Activated gamma-delta T cell treated with anti-CD3 and anti-CD28 coated beads, Interleukin-2, amount 50 U/mL, for 16 hours (primary cell): ENCODE measurements around the gene IRS1.

Experiments
- DNase-seq: peaks from one replicate; pipeline ENCODE4 v3.0.0-alpha.2; 2020; ENCODE audit warnings: low read depth

The IRS1 gene

DNA sequence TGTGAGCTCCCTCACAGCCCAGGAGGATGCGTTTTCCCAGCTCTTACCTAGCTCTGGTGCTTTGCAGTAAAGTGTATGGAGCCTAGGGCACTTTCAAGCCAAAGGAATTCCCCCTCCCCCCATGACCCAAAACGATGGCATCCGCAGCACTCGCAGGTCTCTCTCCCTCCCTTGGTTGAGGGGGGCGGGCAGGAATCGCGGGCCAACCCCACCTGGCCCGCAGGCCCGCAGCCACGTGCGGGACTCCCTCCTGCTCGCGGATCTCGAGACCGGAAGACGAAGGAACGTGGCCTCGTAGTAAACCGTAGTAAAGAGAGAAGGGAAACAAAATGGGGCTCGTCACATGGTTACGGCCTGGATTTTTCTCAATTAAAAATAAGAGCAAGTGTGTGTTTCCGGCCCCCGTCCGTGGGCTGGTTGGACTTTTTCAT, 8.5 kb downstream of the IRS1 start:
- DNase-seq = no peak

DNA sequence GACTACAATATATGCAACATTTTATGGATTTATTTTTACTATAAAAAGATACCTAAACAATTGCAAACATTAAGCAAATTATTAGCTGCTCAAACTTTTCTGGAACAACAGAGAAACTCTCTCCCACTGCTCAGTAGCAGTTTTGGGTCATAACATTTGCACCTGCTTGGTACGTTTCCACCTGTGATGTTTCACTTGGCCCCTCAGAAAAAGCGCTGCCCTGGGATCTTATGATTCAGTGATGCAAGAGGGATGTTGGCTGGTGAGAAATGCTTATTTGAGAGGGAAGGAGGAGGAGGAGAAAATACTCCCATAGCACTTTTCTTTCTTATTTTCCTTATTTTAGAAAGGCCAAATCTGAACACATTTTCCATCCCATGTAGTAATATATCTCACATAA, 9.2 kb downstream of the IRS1 start:
- no peak for DNase-seq

DNA sequence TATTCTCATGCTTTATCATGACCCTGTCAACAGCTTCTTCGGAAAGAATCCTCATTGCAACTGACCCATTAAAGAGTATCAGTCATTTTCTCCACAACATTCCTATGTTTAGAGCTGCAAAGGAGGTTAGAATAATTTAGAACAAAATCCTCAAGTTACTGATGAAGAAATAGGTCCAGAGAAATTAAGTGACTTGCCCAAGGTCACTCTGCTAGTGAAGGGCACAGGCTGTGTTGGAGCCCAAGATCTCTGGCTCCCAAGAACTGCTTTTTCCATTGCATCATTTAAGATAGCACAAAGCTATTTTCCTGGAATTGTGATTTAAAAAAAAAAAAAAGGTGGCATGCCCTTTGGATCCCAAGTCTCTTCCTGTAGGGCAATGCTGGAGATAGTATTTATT, 9.6 kb downstream of the IRS1 start:
- no peak for DNase-seq

DNA sequence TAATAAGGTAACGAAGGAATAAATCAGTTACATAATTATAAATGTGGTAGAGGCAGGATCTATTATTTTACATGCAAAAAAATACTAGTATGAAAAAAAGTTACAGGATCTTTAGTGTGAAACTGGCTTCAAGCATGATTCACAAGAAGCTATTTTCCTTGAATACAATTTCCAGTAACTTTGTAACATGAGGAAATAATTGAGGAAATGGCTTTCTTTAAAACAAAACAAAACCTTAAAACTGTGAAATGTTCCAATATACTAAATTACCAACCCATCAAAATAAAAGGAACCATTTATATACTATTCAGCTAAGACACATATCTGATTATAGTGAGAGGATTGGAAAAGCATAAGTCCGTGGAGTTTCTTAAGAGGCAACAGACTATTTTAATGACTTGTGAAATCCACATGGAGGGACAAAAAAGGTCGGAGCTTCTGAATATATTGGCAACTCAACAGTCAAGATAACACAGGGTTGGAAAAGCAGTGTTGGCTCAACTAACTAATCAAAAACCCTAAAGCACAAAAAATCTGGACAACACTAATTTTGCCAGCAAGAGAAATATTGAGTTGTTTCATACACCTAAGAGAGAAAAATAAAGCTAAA, 10.6 kb downstream of the IRS1 start:
- no peak for DNase-seq

DNA sequence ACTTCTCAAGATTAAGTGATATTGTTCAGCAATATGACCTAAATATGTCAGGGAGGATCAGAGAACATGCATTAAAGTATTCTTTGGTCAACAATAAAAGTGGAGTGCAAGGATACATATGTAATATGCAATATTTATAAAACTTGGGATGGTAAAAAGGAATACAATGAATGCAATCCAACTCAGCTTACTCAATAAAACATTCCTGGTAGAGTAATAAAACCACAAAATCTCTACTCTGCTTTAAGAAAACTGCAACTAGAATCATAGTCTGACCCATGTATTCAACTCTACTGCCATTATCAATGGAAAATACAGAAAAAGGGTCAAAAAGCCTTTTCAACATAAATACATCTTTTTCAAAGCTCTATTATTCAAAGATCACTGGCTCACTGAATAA, 11.6 kb downstream of the IRS1 start:
- no peak for DNase-seq

DNA sequence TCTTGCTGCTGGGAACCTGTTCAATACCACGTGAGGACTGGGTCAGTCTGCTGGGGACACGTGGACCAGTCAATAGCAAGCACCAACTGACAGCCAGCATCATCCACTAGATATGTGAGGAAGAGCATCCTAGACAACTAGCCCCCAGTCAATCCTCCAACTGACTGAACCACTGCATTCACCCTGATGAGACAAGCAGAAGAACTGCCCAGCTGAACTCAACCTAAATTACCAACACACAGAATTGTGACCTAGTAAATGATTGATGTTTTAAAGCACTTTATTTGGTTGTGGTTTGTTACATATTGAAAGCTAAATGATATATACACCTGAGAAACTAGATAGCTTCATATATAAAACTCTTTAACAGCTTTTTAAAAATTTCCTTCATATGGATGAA, 15.7 kb downstream of the IRS1 start:
- DNase-seq = no peak

DNA sequence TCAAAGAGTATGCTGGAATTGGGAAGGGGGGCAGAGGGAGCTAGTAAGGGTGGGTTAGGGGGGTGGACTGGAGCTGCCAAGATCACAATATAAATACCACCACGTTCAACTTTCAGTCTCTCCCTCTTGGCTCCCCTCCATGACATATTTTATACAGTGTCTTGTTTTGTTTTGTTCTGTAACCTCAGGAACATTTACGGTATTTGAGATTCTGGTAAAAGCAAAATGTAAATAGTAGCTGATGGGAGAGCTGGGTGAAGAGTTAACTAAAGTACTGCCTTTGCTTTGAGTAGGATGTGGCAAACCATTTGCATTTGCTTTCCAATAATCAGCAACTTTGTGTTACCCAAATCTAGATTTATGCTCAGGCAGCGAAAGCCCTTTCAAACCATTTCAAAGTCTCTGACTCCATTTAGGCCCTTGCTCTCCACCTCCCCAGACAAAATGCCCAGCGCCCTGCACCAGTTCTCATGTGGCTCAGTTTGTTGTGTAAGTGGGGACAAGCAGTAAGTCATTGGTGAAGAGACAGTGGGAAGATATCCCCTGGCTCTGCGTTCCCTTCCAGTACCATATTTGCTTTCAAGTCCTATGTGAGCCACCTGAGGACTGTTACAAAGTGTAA, 17.4 kb downstream of the IRS1 start:
- DNase-seq = no peak

DNA sequence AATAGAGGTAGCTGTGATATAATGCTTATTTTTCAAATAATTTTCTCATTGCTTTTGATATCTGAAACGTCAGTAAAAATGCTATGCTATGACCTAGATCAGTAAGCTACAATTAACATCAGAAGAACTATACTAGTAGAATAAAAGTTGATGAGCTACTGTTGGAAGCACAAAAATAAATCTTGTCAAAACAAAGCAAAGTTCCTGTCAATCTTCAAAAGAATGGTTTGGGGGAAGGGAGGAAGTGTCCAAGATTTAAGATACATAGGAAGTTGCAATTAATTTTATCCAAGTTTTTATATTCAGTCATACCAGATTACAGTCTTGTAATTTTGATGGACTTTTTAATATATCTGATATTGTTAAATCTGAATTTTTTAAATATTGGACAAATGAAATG, 19.2 kb downstream of the IRS1 start:
- no peak for DNase-seq

DNA sequence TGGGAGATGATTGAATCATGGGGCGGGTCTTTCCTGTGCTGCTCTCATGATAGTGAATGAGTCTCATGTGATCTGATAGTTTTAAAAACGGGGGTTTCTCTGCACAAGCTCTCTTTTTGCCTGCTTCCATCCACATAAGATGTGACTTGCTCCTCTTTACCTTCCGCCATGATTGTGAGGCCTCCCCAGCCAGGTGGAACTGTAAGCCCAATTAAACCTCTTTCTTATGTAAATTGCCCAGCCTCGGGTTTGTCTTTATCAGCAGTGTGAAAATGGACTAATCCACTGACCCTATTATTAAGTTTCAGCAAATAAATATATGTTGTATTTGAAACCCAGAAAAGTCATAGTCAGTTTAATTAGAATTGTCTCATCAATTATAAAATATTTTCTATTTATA, 22.0 kb downstream of the IRS1 start:
- no peak for DNase-seq

DNA sequence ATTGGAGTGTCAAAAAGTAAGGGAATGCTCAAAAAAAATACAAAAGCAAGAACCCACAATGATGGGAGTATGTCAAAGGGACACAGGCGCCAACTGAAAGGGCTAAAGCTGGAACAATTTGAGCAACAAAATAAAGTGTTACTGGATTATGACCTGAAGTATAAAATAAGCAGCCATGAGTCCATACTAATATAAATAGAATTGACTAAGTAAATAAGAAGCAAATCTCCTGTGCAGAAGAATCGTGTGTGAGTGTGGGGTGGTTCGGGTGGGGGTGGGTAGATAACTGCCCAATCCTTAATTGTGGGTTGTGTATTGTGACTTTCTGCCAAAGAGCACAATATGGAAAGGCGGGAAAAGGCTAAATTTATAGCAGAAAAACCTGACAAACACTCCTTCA, 23.5 kb downstream of the IRS1 start:
- DNase-seq = no peak

DNA sequence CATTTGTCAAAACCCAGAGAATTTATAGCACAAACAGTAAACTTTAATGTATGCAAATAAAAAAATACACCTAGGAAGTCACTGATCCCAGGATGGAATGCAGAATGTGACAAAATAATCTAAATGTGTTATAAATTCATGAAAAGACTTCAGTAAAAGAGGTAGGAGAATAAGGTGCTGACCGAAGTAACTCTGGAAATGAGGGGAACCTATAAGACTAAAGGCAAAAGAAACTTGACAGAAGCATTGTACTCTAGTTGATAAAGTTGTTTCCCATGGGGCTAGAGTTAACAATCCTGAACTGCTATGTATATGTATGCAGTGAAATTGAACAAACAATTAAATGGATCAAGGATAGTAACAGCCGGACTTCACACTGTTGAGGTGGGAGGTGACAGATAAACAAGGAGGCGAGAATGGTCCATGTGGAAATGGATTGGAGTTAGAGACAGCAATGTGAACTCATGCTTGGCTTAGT, 24.5 kb downstream of the IRS1 start:
- DNase-seq = no peak

DNA sequence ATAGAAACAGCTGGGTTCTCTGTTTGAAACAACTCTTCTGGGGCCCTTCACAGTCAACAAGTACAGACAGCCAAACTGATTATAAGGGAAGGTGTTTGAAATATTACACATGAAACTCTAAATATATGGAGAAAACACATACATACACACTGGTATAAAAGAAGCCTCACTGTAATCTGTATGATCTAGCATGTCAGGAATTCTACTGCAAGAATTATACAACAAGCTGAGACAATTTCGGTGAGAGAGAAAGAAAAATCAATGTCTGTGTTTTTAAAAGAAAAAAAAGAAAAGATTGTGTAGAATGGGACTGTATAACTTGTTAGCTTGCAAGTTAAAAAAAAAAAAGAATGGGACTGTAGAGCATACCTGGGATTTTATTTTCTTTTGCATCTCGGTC, 26.3 kb downstream of the IRS1 start:
- DNase-seq = no peak

DNA sequence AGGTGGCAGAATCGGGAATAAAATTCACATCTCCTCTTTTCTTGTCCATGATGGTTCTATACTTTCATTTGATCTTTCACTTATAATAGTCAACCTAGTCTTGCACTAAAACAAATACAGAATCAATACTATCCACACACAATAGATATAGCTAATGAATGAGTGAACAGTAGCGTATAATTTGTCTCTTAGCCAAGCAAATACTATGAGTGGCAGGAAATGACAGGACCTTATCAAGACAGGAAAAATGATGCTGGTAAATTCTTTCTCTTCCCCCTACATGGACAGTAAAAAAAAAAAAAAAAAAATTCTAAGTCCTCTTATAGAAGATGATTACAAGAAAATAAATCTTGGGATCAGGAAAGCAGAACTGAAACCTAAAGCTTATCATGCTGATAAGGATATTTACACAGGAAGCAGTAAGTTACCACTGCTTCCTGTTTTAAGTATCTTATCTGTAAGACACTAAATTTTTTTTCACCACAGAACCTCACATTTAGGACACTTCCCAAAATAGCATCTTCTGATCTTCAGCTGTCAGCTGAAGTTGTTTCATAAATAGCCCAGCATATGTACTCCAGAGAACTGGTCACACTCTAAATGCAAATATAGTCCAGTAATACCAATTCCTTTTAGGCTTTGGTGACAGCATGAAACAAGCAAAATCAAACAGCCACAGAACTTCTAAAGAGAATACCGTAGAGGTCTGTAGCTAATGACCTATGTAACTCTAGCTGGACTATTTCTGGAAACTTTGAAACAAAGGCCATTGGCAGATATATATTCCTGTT, 27.0 kb downstream of the IRS1 start:
- no peak for DNase-seq

DNA sequence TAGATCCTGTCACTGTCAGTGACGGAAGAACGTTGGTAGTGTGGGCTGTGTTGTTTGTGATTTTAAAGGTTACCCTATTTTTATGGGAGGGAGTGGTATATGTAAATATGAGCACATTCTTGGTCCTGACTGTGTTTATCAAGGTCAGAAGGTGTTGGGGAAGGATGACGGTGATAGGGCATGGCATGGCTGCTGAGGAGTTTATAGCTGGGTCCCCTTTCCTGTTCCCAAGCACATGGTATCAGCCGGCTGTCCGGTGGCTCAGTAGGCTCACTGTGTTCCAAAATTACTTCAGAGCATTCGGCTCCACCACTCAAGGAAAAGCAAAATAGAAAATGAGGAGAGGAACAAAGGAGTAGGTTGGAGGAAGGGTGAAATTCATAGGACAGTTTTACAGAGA, 28.6 kb downstream of the IRS1 start:
- DNase-seq = no peak

DNA sequence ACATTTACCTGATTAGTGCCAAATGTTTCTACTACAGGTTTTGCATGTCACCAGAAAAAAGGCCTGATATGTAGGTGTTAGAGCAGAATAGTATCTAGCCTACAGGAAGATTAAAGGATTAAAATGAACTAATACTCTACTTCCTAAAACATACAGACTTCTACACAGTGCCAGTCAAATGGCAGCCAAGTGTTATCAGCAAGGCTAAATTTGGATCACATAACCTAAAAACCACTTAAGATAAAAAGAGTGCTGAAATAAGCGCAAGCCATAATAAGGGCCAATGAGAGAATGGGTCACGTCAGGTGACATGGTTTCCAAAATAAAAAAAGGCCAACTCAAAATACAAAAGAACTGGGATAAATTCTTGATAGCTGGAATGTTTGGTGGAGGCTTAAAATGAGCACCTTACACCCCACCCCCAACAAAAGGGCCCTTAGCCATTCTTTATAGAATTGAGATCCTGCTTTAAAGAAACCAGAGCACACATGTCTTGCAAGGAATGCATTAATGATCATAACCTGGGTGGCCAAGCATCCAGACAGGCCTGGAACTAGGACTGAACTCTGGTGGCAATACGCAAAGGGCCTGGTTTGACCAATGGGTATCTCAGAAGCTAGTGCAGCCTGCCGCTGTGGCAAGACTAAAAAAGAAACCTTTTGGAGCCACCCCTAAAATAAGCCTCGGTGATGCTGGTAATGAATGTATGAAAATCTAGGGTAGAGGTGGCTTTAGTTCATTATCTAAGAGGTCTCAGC, 32.4 kb downstream of the IRS1 start:
- no peak for DNase-seq

DNA sequence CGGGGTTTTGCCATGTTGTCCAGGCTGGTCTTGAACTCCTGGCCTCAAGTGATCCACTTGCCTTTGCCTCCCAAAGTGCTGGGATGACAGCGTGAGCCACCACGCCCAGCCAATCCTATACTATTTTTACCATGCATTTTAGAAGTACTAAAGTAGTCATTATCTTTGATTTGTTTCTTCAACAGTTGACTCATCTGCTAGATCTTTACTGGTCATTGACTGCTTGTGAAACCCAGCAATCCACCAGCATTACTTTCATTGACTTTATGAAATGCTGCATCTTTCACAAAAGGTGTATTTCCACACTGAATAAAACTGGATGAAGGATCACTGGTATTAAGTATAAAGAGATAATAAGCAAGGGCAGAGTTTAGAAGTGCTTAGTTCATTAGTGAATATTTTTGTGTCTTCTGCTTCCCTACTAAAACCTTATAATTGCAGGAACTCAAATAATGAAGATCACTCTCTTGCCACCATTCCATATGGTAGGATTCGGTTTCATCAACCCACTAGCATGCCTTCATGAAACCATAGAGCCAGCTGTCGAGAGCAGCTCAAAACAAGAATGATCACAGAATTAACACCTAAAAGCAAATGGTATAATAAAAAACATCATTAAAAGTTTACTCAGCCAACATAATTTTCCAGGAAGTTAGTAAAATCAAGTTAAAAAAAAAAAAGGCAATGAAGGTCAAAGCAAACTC, 33.1 kb downstream of the IRS1 start:
- DNase-seq = no peak

DNA sequence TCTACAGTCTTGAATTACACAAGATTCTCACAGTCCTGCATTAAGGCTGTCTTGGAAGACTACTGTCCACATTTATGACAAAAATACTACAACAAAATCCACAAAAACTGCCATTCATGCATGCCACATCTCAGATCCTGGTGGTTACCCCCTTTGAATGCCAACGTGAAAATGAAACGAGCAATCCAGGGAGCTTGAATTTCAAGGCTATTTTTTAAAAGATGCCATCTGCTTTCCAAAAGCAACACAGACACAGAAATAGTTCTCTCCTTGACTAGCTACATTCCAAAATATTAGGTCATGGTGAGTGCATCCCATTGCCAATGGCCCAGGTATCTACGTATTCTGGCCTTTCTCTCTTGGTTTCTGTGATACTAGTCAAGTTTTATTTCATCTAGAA, 36.3 kb downstream of the IRS1 start:
- DNase-seq = no peak

DNA sequence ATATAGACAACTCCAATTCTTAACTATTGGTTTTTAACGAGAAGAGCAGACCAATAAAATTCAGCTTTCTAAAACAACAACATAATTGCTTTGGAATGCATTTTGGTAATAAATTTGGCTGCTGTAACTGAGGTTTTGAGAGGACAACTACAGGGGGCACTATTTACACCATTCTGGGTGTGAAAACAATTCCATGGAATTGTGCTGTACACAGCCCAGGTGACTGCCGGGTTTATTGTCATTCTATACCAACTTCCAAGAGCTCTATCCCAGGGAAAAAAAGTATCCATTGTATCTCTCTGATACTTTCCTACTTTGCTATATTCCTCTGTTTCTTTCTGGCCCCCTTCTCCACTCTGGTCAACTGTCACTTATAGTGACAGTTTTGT, 38.4 kb downstream of the IRS1 start:
- DNase-seq = no peak

DNA sequence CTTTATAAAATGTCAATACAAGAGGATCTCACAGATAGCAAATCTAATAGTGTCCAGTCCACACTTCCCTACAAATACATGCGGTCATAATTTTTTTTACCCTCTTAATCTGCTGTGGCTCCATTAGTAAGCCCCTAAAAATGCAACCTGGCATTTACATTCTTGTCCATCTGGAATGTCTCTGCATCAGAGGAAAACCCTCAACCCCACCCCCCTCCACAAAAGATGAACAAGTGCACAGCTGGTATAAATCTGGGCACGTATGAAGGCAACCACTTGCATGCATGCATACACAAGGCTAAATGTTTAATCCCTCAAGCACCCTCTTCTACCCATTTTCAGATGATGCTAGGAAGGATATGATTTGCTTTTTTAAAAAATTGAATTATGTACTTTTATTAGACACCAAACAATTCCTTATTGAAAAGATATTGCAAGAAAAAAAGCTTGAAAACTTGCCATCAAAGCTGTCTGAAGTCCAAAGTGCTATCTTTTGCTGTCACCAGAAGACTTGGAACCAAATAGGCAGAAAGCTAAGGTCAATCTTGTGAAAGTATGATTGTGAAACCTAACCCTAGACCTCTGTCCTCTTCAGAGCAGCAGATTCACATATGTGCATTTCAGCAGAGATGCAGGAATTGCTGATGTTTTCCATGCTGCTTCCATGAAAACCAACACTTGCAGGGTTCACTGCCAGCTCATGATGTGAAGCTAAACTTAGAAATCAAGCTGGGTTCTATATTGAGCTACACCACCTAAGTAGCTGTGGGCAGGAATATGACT, 39.0 kb downstream of the IRS1 start:
- no peak for DNase-seq

DNA sequence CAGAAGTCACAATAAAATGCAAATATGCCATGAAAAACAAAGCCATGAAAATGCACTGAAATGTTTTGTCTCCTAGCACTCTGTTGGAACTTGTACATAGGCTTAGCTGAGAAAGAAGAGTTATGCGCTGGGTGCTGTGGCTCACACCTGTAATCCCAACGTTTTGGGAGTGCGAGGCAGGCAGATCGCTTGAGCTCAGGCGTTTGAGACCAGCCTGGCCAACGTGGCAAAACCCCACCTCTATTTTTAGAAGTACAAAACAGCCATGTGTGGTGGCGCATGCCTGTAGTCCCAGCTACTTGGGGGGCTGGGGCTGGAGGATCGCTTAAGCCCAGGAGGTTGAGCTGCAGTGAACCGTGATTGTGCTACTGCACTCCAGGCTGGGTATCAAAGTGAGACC, 39.9 kb downstream of the IRS1 start:
- DNase-seq = no peak

DNA sequence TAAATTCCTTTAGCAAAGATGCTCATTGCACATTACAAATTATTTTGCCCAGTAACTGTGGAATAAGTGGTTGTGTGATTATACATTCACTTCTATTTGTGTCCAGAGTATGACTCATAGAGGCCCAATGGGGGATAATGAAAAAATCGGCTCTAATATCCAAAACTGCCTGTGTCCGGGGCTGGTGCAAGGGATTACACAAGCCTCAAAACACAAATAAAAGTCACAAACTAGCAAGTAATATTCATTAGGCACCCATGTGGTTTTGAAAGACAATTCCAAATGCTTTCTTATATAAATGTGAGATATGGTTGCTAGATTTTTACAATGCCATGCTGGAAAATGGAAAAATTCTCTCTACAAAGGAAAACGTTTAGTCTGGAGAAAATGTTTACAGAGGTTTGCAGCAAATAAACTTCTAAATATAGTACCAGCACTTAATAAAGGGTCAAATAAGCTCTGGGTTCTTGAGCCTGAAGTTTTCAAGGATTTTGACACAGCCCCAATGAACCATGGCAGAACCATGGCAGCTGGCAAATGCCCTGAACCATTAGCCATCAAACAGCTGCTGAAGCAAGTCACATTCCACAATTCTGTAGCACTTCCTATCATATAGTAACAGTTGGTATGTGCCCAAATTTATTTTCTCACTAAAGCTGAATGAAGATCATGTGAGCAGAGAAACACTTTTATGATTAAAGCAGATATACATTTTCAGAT, 40.5 kb downstream of the IRS1 start:
- DNase-seq = no peak
